Mammary epithelial cell (primary cell): ENCODE measurements around the gene RASGRP2.

ENCODE experiments used
- CTCF ChIP-seq, 2 donors: IDR thresholded peaks in 1 of 2; conservative IDR thresholded peaks in 1 of 2; 2 replicates each; pipeline ENCODE4 v1.5.1; 2011 to 2012; ENCODE audit warnings: inconsistent platforms in 2 of 2, low read length in 2 of 2, mild to moderate bottlenecking in 2 of 2, control low read depth in 1 of 2, low read depth in 1 of 2; ENCODE audit not compliant: insufficient read depth in 1 of 2; ENCODE audit errors: extremely low read depth in 1 of 2
- EZH2 ChIP-seq: IDR thresholded peaks from 2 replicates; pipeline ENCODE4 v1.6.1; 2012; ENCODE audit warnings: low read length, inconsistent platforms, borderline replicate concordance

GRCh38 chr11:64698427-64698826 lies 45.5 kb downstream of the RASGRP2 start:
- no peak for TF ChIP-seq CTCF (conservative IDR thresholded peaks at IDR 0.05 in 1 of 2, IDR thresholded peaks at IDR 0.05 in 1 of 2; ENCODE audit: extremely low read depth in 1 of 2, insufficient read depth in 1 of 2, low read depth in 1 of 2, low read length in 2 of 2)
- TF ChIP-seq EZH2, result no peak
